ENCODE results near the gene MTM1.

Gene MTM1

GRCh38 chrX:150548684-150549083 lies 19.7 kb upstream of the MTM1 start:
- Histone ChIP-seq H3K4me1 (ENCODE audit: control insufficient read depth, insufficient read depth, low read length) (no peaks in the 10 kb centered on the region), H3K9me3 (ENCODE audit: control insufficient read depth, insufficient read depth, low read length) (no peaks in the 10 kb centered on the region), H3K4me3 (ENCODE audit: low read length) (no peak overlapping the region), H3K36me3 (ENCODE audit: control insufficient read depth, insufficient read depth, low read length) (no peaks in the 10 kb centered on the region), H3K27me3 (ENCODE audit: control insufficient read depth, insufficient read depth, low read length) (peaks cover 5% of the 10 kb centered on the region; the same call in 1 of the 2 replicates), H3K27ac (ENCODE audit: low read length) (no peak overlapping the region)
- no CpG with 5 or more reads among the region's 2 CpGs for WGBS (ENCODE audit: insufficient coverage, insufficient read length)
- DNase-seq (ENCODE audit: low read depth, low spot score) = no peak

DNA sequence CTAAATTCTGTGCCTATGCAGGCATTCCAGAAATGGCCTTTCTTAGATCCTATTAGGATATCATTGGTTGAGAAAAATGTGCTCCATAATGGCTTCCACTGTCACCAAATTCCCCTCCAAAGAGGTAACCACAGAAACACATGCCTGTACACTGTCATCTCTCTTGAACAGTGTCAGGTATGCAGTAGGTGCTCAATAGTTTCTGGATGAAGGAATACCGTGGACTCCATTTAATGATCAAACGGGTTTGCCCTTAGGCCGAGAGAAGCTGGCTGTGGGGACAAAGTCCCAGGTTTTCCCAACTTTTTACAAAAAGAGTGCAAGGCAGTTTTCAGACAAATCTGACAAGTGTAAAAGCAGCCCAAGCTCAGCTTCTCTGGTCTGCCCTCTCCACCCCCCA lies 16.5 kb upstream of the MTM1 start:
- Histone ChIP-seq H3K4me3 (ENCODE audit: low read length) (no peak overlapping the region), H3K9me3 (ENCODE audit: control insufficient read depth, insufficient read depth, low read length) (no peaks in the 10 kb centered on the region), H3K27ac (ENCODE audit: low read length) (no peak overlapping the region), H3K27me3 (ENCODE audit: control insufficient read depth, insufficient read depth, low read length) (peaks cover 5% of the 10 kb centered on the region), H3K4me1 (ENCODE audit: control insufficient read depth, insufficient read depth, low read length) (no peaks in the 10 kb centered on the region), H3K36me3 (ENCODE audit: control insufficient read depth, insufficient read depth, low read length) (no peaks in the 10 kb centered on the region)
- no peak for DNase-seq (ENCODE audit: low read depth, low spot score)
- no CpG with 5 or more reads among the region's 3 CpGs for WGBS (ENCODE audit: insufficient coverage, insufficient read length)

GRCh38 chrX:150558424-150558823 lies 10.0 kb upstream of the MTM1 start:
- no peaks in the 10 kb centered on the region for H3K9me3 ChIP-seq (ENCODE audit: control insufficient read depth, insufficient read depth, low read length)
- DNase-seq (ENCODE audit: low read depth, low spot score) = no peak
- no peaks in the 10 kb centered on the region for H3K36me3 ChIP-seq (ENCODE audit: control insufficient read depth, insufficient read depth, low read length)
- no peak overlapping the region for H3K4me3 ChIP-seq (ENCODE audit: low read length)
- H3K27me3 ChIP-seq (ENCODE audit: control insufficient read depth, insufficient read depth, low read length) = no peaks in the 10 kb centered on the region; the same call in 1 of the 2 replicates
- H3K27ac ChIP-seq (ENCODE audit: low read length) = no peak overlapping the region
- H3K4me1 ChIP-seq (ENCODE audit: control insufficient read depth, insufficient read depth, low read length) = no peaks in the 10 kb centered on the region; the same call in 1 of the 2 replicates
- WGBS (ENCODE audit: insufficient coverage, insufficient read length) = no CpG with 5 or more reads among the region's 7 CpGs

GRCh38 chrX:150564838-150565237 lies 3.6 kb upstream of the MTM1 start:
- no peaks in the 10 kb centered on the region for H3K36me3 ChIP-seq (ENCODE audit: control insufficient read depth, insufficient read depth, low read length)
- WGBS (ENCODE audit: insufficient coverage, insufficient read length) = no CpG with 5 or more reads among the region's 3 CpGs
- H3K27me3 ChIP-seq (ENCODE audit: control insufficient read depth, insufficient read depth, low read length) = no peaks in the 10 kb centered on the region
- peaks cover 2% of the 10 kb centered on the region; the same call in 1 of the 2 replicates for H3K4me1 ChIP-seq (ENCODE audit: control insufficient read depth, insufficient read depth, low read length)
- H3K27ac ChIP-seq (ENCODE audit: low read length) = no peak overlapping the region
- DNase-seq (ENCODE audit: low read depth, low spot score) = no peak
- no peaks in the 10 kb centered on the region for H3K9me3 ChIP-seq (ENCODE audit: control insufficient read depth, insufficient read depth, low read length)
- H3K4me3 ChIP-seq (ENCODE audit: low read length) = no peak overlapping the region

- no peak for DNase-seq (ENCODE audit: low read depth, low spot score)
- Histone ChIP-seq H3K36me3 (ENCODE audit: control insufficient read depth, insufficient read depth, low read length) (no peaks in the 10 kb centered on the region), H3K4me3 (ENCODE audit: low read length) (no peak overlapping the region), H3K27me3 (ENCODE audit: control insufficient read depth, insufficient read depth, low read length) (no peaks in the 10 kb centered on the region), H3K4me1 (ENCODE audit: control insufficient read depth, insufficient read depth, low read length) (peaks cover 2% of the 10 kb centered on the region; the same call in 1 of the 2 replicates), H3K9me3 (ENCODE audit: control insufficient read depth, insufficient read depth, low read length) (no peaks in the 10 kb centered on the region), H3K27ac (ENCODE audit: low read length) (no peak overlapping the region)
- no CpG with 5 or more reads among the region's 5 CpGs for WGBS (ENCODE audit: insufficient coverage, insufficient read length)
Observed at GRCh38 chrX:150565551-150565950, 2.9 kb upstream of the MTM1 start.

DNA sequence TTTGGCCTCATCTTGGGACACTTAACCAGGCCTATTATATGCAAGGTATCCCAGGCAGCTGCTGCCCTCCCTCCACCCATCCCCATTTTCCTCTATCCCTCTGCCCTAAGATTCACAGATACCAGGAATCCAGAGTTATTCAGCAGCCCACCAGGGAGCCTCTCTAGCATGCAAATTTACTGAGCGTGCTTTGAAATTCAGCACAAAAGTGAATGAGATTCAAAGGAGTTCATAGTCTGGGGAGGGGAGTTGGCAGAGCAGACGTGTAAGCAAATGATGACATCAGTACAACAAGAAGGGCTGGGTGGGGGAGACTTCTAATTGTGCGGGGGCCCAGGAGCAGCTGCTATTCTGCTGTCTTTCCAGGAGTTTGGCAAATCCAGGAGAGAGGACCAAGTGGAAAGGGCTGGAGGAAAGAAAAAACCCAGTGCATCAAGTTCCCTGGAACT lies 1.7 kb upstream of the MTM1 start:
- H3K27ac ChIP-seq (ENCODE audit: low read length) = no peak overlapping the region
- H3K27me3 ChIP-seq (ENCODE audit: control insufficient read depth, insufficient read depth, low read length) = no peaks in the 10 kb centered on the region
- H3K9me3 ChIP-seq (ENCODE audit: control insufficient read depth, insufficient read depth, low read length) = no peaks in the 10 kb centered on the region
- DNase-seq (ENCODE audit: low read depth, low spot score) = peak; percentile 68
- no peaks in the 10 kb centered on the region for H3K36me3 ChIP-seq (ENCODE audit: control insufficient read depth, insufficient read depth, low read length)
- H3K4me3 ChIP-seq (ENCODE audit: low read length) = no peak overlapping the region
- WGBS (ENCODE audit: insufficient coverage, insufficient read length) = no CpG with 5 or more reads among the region's 3 CpGs
- H3K4me1 ChIP-seq (ENCODE audit: control insufficient read depth, insufficient read depth, low read length) = peaks cover 2% of the 10 kb centered on the region; the same call in 1 of the 2 replicates

- Histone ChIP-seq H3K27me3 (ENCODE audit: control insufficient read depth, insufficient read depth, low read length) (no peaks in the 10 kb centered on the region), H3K4me3 (ENCODE audit: low read length) (no peak overlapping the region), H3K9me3 (ENCODE audit: control insufficient read depth, insufficient read depth, low read length) (no peaks in the 10 kb centered on the region), H3K4me1 (ENCODE audit: control insufficient read depth, insufficient read depth, low read length) (peaks cover 2% of the 10 kb centered on the region; the same call in 1 of the 2 replicates), H3K27ac (ENCODE audit: low read length) (no peak overlapping the region), H3K36me3 (ENCODE audit: control insufficient read depth, insufficient read depth, low read length) (no peaks in the 10 kb centered on the region)
- no CpG with 5 or more reads among the region's 23 CpGs for WGBS (ENCODE audit: insufficient coverage, insufficient read length)
- DNase-seq (ENCODE audit: low read depth, low spot score) = no peak
Observed at GRCh38 chrX:150567645-150568319, 639 bp upstream of the MTM1 start.

- no CpG with 5 or more reads among the region's 17 CpGs for WGBS (ENCODE audit: insufficient coverage, insufficient read length)
- Histone ChIP-seq H3K36me3 (ENCODE audit: control insufficient read depth, insufficient read depth, low read length) (no peaks in the 10 kb centered on the region), H3K4me1 (ENCODE audit: control insufficient read depth, insufficient read depth, low read length) (peaks cover 2% of the 10 kb centered on the region; the same call in 1 of the 2 replicates), H3K27me3 (ENCODE audit: control insufficient read depth, insufficient read depth, low read length) (no peaks in the 10 kb centered on the region), H3K9me3 (ENCODE audit: control insufficient read depth, insufficient read depth, low read length) (no peaks in the 10 kb centered on the region), H3K4me3 (ENCODE audit: low read length) (peak overlapping the region; percentile 98; the same call in 1 of the 2 replicates), H3K27ac (ENCODE audit: low read length) (no peak overlapping the region)
- no peak for DNase-seq (ENCODE audit: low read depth, low spot score)
Observed at GRCh38 chrX:150569155-150569477, 695 bp downstream of the MTM1 start.

GRCh38 chrX:150570512-150570911 lies 2.1 kb downstream of the MTM1 start:
- H3K27ac ChIP-seq (ENCODE audit: low read length) = no peak overlapping the region
- H3K4me1 ChIP-seq (ENCODE audit: control insufficient read depth, insufficient read depth, low read length) = peaks cover 2% of the 10 kb centered on the region; the same call in 1 of the 2 replicates
- no peak for DNase-seq (ENCODE audit: low read depth, low spot score)
- no peaks in the 10 kb centered on the region for H3K9me3 ChIP-seq (ENCODE audit: control insufficient read depth, insufficient read depth, low read length)
- no peak overlapping the region for H3K4me3 ChIP-seq (ENCODE audit: low read length)
- no peaks in the 10 kb centered on the region for H3K27me3 ChIP-seq (ENCODE audit: control insufficient read depth, insufficient read depth, low read length)
- H3K36me3 ChIP-seq (ENCODE audit: control insufficient read depth, insufficient read depth, low read length) = no peaks in the 10 kb centered on the region
- WGBS (ENCODE audit: insufficient coverage, insufficient read length) = no CpG with 5 or more reads among the region's 3 CpGs

GRCh38 chrX:150572206-150572605 lies 3.8 kb downstream of the MTM1 start:
- no CpG with 5 or more reads among the region's 1 CpG for WGBS (ENCODE audit: insufficient coverage, insufficient read length)
- no peaks in the 10 kb centered on the region; the same call in 1 of the 2 replicates for H3K4me1 ChIP-seq (ENCODE audit: control insufficient read depth, insufficient read depth, low read length)

GRCh38 chrX:150573106-150573505 lies 4.7 kb downstream of the MTM1 start:
- DNase-seq (ENCODE audit: low read depth, low spot score) = no peak
- no peaks in the 10 kb centered on the region for H3K36me3 ChIP-seq (ENCODE audit: control insufficient read depth, insufficient read depth, low read length)
- no CpG with 5 or more reads among the region's 1 CpG for WGBS (ENCODE audit: insufficient coverage, insufficient read length)
- no peak overlapping the region for H3K27ac ChIP-seq (ENCODE audit: low read length)
- H3K27me3 ChIP-seq (ENCODE audit: control insufficient read depth, insufficient read depth, low read length) = no peaks in the 10 kb centered on the region
- H3K4me3 ChIP-seq (ENCODE audit: low read length) = no peak overlapping the region
- H3K9me3 ChIP-seq (ENCODE audit: control insufficient read depth, insufficient read depth, low read length) = no peaks in the 10 kb centered on the region
- no peaks in the 10 kb centered on the region; the same call in 1 of the 2 replicates for H3K4me1 ChIP-seq (ENCODE audit: control insufficient read depth, insufficient read depth, low read length)

More at GRCh38 chrX:150572206-150572605, 3.8 kb downstream of the MTM1 start:
- H3K4me3 ChIP-seq (ENCODE audit: low read length) = no peak overlapping the region
- H3K9me3 ChIP-seq (ENCODE audit: control insufficient read depth, insufficient read depth, low read length) = no peaks in the 10 kb centered on the region
- H3K36me3 ChIP-seq (ENCODE audit: control insufficient read depth, insufficient read depth, low read length) = no peaks in the 10 kb centered on the region
- H3K27ac ChIP-seq (ENCODE audit: low read length) = no peak overlapping the region
- H3K27me3 ChIP-seq (ENCODE audit: control insufficient read depth, insufficient read depth, low read length) = no peaks in the 10 kb centered on the region
- DNase-seq (ENCODE audit: low read depth, low spot score) = no peak
